ENCODE results near the gene BAD. TPM values are rescaled to one million over a fixed set of nuclear protein-coding genes. Genes with fewer than 3 reads are reported as not detected.
"Not testable (repeated sequence)": the region's sequence is repeated elsewhere in the genome, so short reads cannot be mapped to it uniquely, and the experiment has no call there.

The BAD gene
- total and polyA plus RNA-seq, 10 donors, result 27.0 to 67.3 (median 40.4) TPM

DNA sequence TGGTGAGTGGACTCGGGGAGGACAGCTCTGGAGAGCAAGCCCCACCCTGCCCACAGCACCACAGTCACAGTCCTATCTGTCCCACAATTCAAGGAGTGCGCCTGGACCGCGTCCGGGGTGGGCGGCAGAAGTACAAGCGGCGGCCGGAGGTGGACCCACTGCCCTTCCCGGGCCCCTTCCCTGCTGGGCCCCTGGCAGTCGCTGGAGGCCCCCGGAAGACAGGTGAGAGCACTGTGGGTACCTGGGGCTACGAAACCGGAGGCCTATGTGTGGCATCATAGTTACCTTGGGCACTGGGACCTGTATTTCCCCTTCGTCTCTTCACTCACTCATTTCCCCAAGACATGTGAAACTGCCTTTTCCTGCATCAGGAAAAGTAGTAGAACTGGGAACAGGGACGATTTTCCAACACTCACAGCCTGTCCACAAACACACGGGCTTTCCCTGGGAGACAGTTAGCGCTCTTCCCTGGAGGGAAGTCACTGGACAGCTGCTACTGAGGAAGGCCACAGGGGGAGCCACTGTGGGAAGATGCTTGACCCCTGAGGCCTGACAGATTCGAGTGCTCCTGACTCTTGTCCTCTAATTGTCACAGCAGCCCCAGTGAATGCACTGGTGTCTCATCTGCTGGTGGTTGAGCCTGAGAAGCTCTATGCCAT, 29.8 kb upstream of the BAD start:
- Histone ChIP-seq H3K36me3 (peaks cover 0 to 69% (median 26%) of the 10 kb centered on the region in 6 donors), H3K27ac (peak overlapping the region in 6 of 8 donors; percentile 38 to 95 (median 66)), H3K4me3 (peak overlapping the region in 2 of 8 donors; percentile 9 to 47), H3K9me3 (no peaks in the 10 kb centered on the region), H3K4me1 (peaks cover 4 to 66% (median 30%) of the 10 kb centered on the region in 6 donors), H3K27me3 (replicated peaks in 1 of 7) (no peaks in the 10 kb centered on the region)
- intact Hi-C loops (cut with DNase I; ENCODE audit: low total_unique reads), result no loop called here
- 81 to 90% (median 87%) methylated on average over 15 to 19 of the region's 19 CpGs for WGBS, 5 donors
- DNase-seq, result no peak
- TF ChIP-seq, protein P1, sequence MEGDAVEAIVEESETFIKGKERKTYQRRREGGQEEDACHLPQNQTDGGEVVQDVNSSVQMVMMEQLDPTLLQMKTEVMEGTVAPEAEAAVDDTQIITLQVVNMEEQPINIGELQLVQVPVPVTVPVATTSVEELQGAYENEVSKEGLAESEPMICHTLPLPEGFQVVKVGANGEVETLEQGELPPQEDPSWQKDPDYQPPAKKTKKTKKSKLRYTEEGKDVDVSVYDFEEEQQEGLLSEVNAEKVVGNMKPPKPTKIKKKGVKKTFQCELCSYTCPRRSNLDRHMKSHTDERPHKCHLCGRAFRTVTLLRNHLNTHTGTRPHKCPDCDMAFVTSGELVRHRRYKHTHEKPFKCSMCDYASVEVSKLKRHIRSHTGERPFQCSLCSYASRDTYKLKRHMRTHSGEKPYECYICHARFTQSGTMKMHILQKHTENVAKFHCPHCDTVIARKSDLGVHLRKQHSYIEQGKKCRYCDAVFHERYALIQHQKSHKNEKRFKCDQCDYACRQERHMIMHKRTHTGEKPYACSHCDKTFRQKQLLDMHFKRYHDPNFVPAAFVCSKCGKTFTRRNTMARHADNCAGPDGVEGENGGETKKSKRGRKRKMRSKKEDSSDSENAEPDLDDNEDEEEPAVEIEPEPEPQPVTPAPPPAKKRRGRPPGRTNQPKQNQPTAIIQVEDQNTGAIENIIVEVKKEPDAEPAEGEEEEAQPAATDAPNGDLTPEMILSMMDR (IDR thresholded peaks at IDR 0.05 in 8 of 11, conservative IDR thresholded peaks at IDR 0.05 in 3 of 11), result no peak
- peak in 1 of 3 donors; percentile 6 for TF ChIP-seq POLR2AphosphoS5 (IDR thresholded peaks at IDR 0.05)

DNA sequence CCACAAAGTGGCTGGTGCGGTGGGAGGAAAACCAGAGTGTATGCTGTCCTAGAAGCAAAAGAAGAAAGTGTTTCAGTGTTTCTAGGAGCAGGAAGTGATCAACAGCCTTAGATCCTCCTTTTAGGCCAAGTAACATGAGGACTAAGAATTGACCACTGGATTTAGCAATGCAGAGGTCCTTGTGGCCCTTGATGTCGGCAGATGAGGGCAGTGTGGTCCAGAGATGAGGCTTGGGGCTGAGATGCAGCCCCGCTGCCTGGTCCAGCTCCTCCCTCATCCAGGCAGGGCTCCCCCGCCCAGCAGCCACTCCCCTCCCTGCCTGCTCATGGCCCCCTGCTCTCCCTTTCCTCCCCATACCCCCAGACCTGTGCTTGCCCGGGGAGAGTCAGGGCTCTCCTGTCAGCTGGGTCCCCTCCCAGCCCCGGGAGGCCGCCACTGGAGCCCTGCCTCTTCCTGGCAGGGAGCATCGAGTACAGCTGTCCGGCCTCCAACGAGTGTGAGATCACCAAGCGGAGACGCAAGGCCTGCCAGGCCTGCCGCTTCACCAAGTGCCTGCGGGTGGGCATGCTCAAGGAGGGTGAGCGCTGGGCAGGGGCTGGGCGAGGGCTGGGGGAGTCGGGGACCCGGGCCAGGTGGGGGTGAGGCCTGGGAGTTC, 29.2 kb upstream of the BAD start:
- intact Hi-C loops (cut with DNase I; ENCODE audit: low total_unique reads), result no loop called here
- 61 to 87% (median 75%) methylated on average over 16 to 18 of the region's 18 CpGs for WGBS, 5 donors
- Histone ChIP-seq H3K4me3 (peak overlapping the region in 2 of 8 donors; percentile 9 to 47), H3K27me3 (replicated peaks in 1 of 7) (no peaks in the 10 kb centered on the region), H3K27ac (peak overlapping the region in 6 of 8 donors; percentile 38 to 95 (median 66)), H3K9me3 (no peaks in the 10 kb centered on the region), H3K36me3 (peaks cover 0 to 75% (median 26%) of the 10 kb centered on the region in 6 donors), H3K4me1 (peaks cover 0 to 63% (median 23%) of the 10 kb centered on the region in 6 donors)
- peak; percentile 82 for DNase-seq
- TF ChIP-seq POLR2AphosphoS5 (IDR thresholded peaks at IDR 0.05) (peak; percentile 49 to 72 (median 60)), POLR2A (IDR thresholded peaks at IDR 0.05) (no peak)
- TF ChIP-seq, protein P1 (IDR thresholded peaks at IDR 0.05 in 8 of 11, conservative IDR thresholded peaks at IDR 0.05 in 3 of 11), result no peak

DNA sequence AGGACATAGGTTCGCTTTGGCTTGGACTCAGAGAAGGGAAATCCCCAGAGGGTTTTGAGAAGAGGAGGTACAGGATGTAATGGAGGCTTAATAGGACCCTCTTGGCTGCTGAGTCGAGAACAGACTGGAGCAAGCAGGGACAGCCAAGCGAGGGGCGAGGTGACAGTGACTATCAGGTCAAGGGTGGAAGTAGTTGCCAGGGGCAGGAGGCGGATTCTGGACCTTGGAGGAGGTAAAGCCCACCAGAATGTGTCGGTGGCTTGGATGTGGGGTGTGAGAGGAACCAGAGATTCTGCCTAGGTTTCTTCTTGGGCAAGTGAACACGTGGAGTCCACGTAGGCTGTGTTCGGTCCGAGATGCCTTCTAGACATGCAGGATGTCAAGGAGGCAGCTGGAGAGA, 28.5 kb upstream of the BAD start:
- peaks cover 0 to 64% (median 21%) of the 10 kb centered on the region in 6 donors for H3K4me1 ChIP-seq
- TF ChIP-seq POLR2A (IDR thresholded peaks at IDR 0.05) (no peak), POLR2AphosphoS5 (IDR thresholded peaks at IDR 0.05) (no peak)
- TF ChIP-seq, protein P1 (IDR thresholded peaks at IDR 0.05 in 8 of 11, conservative IDR thresholded peaks at IDR 0.05 in 3 of 11), result no peak
- DNase-seq, result no peak
- peaks cover 0 to 82% (median 26%) of the 10 kb centered on the region in 6 donors for H3K36me3 ChIP-seq
- no peaks in the 10 kb centered on the region for H3K27me3 ChIP-seq (replicated peaks in 1 of 7)
- H3K9me3 ChIP-seq, result no peaks in the 10 kb centered on the region
- H3K27ac ChIP-seq, result peak overlapping the region in 3 of 8 donors; percentile 67 to 95 (median 81)
- intact Hi-C loops (cut with DNase I; ENCODE audit: low total_unique reads), result no loop called here
- no peak overlapping the region for H3K4me3 ChIP-seq
- WGBS, 5 donors, result 89 to 96% (median 91%) methylated on average over 10 of the region's 10 CpGs

DNA sequence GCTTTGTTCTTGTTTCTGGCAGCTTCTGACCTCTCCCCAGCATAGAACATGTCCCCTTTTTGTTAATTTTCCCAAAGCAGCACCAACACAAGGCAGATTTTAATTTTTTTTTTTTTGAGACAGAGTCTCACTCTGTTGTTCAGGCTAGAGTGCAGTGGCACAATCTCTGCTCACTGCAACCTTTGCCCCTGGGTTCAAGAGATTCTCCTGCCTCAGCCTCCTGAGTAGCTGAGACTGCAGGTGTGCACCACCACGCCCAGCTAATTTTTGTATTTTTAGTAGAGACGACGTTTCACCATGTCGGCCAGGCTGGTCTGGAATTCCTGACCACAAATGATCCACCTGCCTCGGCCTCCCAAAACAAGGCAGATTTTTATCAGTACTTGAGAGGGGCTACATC, 23.3 kb upstream of the BAD start:
- intact Hi-C loops (cut with DNase I; ENCODE audit: low total_unique reads); DNase-seq; H3K27me3 ChIP-seq (replicated peaks in 1 of 7); H3K9me3 ChIP-seq; H3K4me3 ChIP-seq: not testable (repeated sequence)
- 92 to 96% (median 92%) methylated on average over 5 of the region's 5 CpGs for WGBS, 5 donors
- peak overlapping the region in 1 of 8 donors; percentile 98 for H3K27ac ChIP-seq
- H3K4me1 ChIP-seq, result peaks cover 17 to 66% (median 24%) of the 10 kb centered on the region in 6 donors
- H3K36me3 ChIP-seq, result peaks cover 0 to 56% (median 0%) of the 10 kb centered on the region in 6 donors

Data from spleen (tissue), 11 donors.